GM18520 (cell line): ENCODE results near the gene ETS1.

Experiments used
- ATAC-seq: cut with Tn5 transposase; IDR thresholded peaks from one replicate; pipeline ENCODE4 v1.9.1; 2021; ENCODE audit not compliant: unreplicated experiment

Gene ETS1

GRCh38 chr11:128547946-128548648, 39.3 kb downstream of the ETS1 start:
- no peak for ATAC-seq

GRCh38 chr11:128546916-128547315, 40.4 kb downstream of the ETS1 start:
- no peak for ATAC-seq

- ATAC-seq, result no peak
These were observed 42.8 kb downstream of the ETS1 start for GRCh38 chr11:128544471-128545051.

DNA sequence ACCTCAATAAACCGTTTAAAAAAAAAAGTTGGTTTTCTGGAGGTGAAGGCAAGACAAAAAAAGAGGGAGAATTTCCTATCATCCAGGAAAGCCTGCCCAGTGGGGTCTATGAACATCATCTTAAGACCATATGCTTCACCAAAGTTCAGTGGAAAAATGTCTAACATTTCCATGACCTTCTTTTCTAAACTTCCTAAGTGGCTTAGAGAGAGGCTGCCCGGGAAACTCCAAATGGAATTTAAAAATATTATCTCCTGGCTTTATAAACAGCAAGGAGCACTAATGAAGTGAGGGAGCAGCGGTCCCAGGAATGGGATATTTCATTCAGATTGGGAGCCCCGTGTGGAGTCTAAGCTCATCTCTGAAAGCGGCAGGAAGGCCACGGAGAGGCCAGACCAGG, 46.9 kb downstream of the ETS1 start:
- ATAC-seq, result no peak

DNA sequence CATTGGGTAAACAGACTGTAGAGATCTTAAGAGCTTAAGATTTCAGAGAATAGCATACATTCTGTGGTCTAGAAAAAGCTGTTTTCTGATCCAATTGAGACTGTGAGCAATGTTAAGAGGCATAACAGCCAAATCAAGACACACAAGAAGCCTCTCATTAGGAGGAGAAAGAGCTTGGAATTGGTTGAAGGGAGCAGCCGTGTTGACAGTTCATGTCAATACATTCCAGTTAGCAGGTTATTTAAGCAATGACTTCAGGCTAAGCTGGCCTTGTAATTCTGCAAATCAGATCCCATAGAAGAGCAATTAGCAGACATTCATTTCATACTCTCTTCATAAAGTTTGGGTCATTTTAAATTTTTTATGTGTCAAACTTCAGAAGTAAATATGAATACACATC, 50.9 kb downstream of the ETS1 start:
- no peak for ATAC-seq

- ATAC-seq, result no peak
These were observed 51.6 kb downstream of the ETS1 start for GRCh38 chr11:128535468-128536457.

DNA sequence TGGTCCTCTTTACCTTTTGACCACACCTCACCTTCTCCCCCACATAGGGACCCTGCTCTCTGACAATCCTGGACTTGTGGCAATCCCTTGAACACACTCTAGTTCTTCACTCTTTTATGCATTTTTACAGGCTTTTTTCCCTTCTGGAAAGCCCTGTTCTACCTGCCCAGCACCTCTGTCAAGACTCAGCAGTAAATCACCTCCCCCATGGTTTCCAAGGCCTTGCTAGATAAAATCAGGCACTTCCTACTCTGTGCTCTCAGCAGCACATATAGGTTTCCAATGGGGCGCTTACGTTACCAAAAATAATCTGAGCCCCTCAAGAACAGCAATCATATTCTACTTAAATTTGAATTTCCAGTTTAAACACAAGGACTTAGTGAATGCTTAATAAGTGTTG, 53.9 kb downstream of the ETS1 start:
- no peak for ATAC-seq

DNA sequence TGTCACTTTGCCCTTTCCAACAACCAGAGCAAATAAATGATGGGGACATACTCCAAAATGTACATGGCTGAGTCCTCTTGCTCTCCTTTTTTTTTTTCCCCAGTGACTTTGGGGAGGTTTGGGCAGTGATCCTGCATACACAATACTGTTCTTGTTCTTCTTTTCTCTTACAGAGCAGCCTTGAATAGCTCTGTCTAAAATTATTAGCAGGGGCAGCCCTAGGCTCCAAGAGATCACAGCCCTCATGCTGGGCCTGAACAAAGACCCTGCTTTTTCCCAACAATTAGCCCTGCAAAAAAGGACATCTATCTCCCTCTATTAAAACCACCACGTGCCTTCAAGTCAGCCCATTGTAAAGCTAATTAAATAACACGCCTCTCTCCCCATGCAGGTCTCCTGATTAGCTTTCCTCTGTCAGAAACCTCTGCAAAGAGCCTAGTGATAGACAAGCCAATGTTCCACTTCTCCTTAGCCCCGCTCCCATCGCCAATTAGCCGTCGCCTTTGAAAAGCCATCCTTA, 54.7 kb downstream of the ETS1 start:
- no peak for ATAC-seq

GRCh38 chr11:128532016-128532571, 55.3 kb downstream of the ETS1 start:
- ATAC-seq, result no peak

DNA sequence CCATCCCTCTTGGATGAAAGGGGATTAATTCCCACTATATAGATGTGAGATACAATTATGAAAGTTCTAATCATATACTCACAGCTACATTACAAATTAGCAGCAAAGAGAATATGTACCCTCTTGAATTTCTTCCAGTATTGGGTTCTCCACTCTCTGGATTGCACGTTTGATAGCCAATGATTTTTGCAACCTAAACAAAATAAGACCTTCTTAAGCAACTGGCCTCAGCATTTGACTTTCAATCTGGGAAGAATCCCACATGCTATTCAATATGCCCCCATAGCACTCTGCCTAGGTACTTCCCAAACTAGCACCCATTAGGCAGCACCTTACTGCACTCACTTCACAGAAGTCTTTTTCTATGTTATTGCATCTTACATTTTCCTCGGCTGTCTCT, 55.8 kb downstream of the ETS1 start:
- ATAC-seq, result no peak

GRCh38 chr11:128530118-128531074, 57.0 kb downstream of the ETS1 start:
- ATAC-seq, result no peak

DNA sequence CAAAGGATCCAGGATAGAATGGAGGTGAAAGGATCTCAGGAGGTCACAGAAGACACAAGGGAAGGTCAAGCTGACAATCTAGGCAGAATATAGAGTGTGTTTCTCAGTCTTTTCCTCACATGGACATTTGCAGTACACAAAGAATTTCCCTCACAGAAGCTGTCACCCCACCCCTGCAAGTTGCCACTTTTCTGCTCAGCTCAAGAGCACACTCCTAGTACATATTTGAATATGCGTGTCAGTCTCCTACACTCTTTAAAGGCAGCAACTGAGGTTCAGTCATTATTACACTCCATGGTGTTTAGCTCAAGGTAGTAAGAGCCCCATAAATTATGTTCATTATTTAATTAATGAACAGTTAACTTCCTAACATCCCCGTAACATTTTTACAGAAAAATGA, 59.1 kb downstream of the ETS1 start:
- ATAC-seq, result no peak

- ATAC-seq, result no peak
These were observed 60.3 kb downstream of the ETS1 start for GRCh38 chr11:128527046-128527445.

- no peak for ATAC-seq
These were observed 61.7 kb downstream of the ETS1 start for GRCh38 chr11:128525411-128526243.

DNA sequence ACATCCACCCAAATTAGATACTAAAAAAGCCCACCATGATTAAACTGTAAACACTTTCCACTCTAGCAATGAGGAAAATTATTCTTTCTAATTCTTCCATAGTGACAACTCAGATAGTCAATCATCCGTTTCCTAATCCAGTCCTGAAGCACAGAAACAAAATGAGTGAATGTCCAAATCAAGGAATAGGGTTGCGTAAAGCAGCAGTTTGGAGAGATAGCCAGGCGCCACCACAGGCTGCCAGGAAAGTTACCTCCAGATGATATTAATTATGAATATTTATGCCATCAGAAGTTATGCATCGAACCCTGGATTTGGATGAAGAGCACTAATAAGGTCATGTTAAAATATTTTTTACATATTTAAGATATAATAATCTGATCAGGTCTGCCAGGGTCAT, 63.2 kb downstream of the ETS1 start:
- no peak for ATAC-seq

GRCh38 chr11:128523641-128524040, 63.7 kb downstream of the ETS1 start:
- ATAC-seq, result no peak

- no peak for ATAC-seq
These were observed 64.3 kb downstream of the ETS1 start for GRCh38 chr11:128522943-128523518.

GRCh38 chr11:128522055-128522942, 65.1 kb downstream of the ETS1 start:
- ATAC-seq, result peak; percentile 64
